Adrenal gland (tissue), 12 donors: ENCODE measurements around the gene UST. TPM values are rescaled to one million over a fixed set of nuclear protein-coding genes. Genes with fewer than 3 reads are reported as not detected.

Experiments
- DNase-seq, 7 donors: peaks; one replicate each; pipeline ENCODE4 v3.0.0-alpha.2; 2019 to 2020
- H3K27ac ChIP-seq, 5 donors: fragments of 200-600 bp; sonication (generic) in 4 of 5; 1 replicate in 3 of 5; 2 replicates in 2 of 5; pipeline versions ENCODE4 v1.5.1 to v1.8.0; 2016 to 2020; ENCODE audit warnings: mild to moderate bottlenecking in 1 of 5
- H3K27me3 ChIP-seq: fragments of 200-600 bp; 2 replicates; pipeline ENCODE4 v1.8.0; 2021
- H3K36me3 ChIP-seq, 2 donors: fragments of 200-600 bp; replicated peaks in 1 of 2; 1 replicate in 1 of 2; 2 replicates in 1 of 2; pipeline versions ENCODE4 v1.5.1 to v1.8.0; 2018 to 2022
- H3K4me1 ChIP-seq, 2 donors: fragments of 200-600 bp; replicated peaks in 1 of 2; 1 replicate in 1 of 2; 2 replicates in 1 of 2; pipeline versions ENCODE4 v1.5.1 to v1.8.0; 2018 to 2021
- H3K4me3 ChIP-seq, 4 donors: fragments of 200-600 bp; sonication (generic) in 3 of 4; one replicate each; pipeline ENCODE4 v1.5.1; 2016 to 2018
- H3K9me3 ChIP-seq, 3 donors: fragments of 200-600 bp; sonication (generic) in 1 of 3; replicated peaks in 1 of 3; 1 replicate in 2 of 3; 2 replicates in 1 of 3; pipeline versions ENCODE4 v1.5.1 to v1.8.0; 2016 to 2021
- POLR2A ChIP-seq, 2 donors: fragments of 450-650 bp; IDR thresholded peaks; one replicate each; pipeline ENCODE4 v1.6.1; 2017; ENCODE audit warnings: antibody characterized with exemption in 2 of 2, mild to moderate bottlenecking in 2 of 2, moderate library complexity in 1 of 2
- WGBS, 4 donors: extraction: QIAGEN DNeasy Blood & Tissue Kit in 2 of 4; methylation state at CpG; one replicate each; pipeline versions ENCODE4 v1.1.5 to v1.1.7; 2013 to 2017; 5-methylcytosine and 5-hydroxymethylcytosine counted together
- intact Hi-C, 2 donors: fragments of 100-400 bp; cut with DNase I; formaldehyde crosslinking; loops; one replicate each; pipeline versions ENCODE4 v1.14.1 to v1.15.0; 2022 to 2023
- polyA plus RNA-seq, 3 donors: library from polyadenylated mRNA; stranded (reverse); fragments of 200-250 nt in 2 of 3; fragments of 350-450 nt in 1 of 3; fragmentation: Illumina TruSeq in 1 of 3; extraction: RNeasy Lipid Tissue Mini Kit (QIAGEN cat#74804) in 1 of 3; gene quantifications; one replicate each; pipeline ENCODE4 v1.2.3, GENCODE V29; 2013 to 2014
- total RNA-seq, 9 donors: library from RNA; depleted of rRNA in 4 of 9; stranded (reverse); fragments of >200 nt in 4 of 9; fragments of 120-200 nt in 1 of 9; fragmentation: NEBNext Ultra II Directional in 1 of 9; extraction: Animal tissue kit (Norgen Biotek cat#: 25700) in 1 of 9; gene quantifications; one replicate each; pipeline versions ENCODE4 v1.1.0 to v1.2.4, GENCODE V29; 2013 to 2023
- TF ChIP-seq, protein P1 (sequence below), 6 experiments: fragments of 450-650 bp in 4 of 6; fragments of 200-600 bp in 2 of 6; sonication (generic) in 1 of 6; IDR thresholded peaks; 1 replicate in 5 of 6; 2 replicates in 1 of 6; pipeline versions ENCODE4 v1.5.1 to v1.8.0; 2016 to 2021; ENCODE audit warnings: antibody characterized with exemption in 6 of 6, mild to moderate bottlenecking in 2 of 6, moderate library complexity in 1 of 6
- donor health status: healthy with polysubstance abuse.
- donor health status: Bipolar disorder and iron deficiency.
- donor health status: DM: yes; HTN: yes; CAD: no.
- donor health status: DM: no; HTN: no; CAD: no.
- donor health status: DM: no; HTN: no; CAD: no.
- donor health status: DM: yes; HTN: yes; CAD: no.

UST gene
- total and polyA plus RNA-seq, 12 donors: 5.9 to 37.4 (median 18.3) TPM

DNA sequence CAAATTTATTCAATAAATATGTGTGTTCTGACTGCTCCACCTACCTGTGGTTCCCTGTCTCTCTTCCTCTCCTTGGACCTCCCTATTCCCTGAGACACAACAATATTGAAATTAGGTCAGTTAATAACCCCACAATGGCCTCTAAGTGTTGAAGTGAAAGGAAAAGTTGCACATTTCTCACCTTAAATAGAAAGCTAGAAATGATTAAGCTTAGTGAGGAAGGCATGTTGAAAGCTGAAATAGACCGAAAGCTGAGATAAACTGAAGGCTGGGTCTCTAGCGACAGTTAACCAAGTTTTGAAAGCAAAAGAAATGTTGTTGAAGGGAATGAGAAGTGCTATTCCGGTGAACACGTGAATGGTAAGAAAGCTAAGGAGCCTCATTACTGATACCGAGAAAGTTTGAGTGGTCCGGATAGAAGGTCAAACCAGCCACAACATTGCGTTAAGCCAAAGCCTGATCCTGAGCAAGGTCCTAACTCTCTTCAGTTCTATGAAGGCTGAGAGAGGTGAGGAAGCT, 34.1 kb downstream of the UST start:
- Histone ChIP-seq H3K9me3 (no peaks in the 10 kb centered on the region), H3K27ac (no peak overlapping the region), H3K27me3 (no peaks in the 10 kb centered on the region), H3K4me1 (peaks cover 2 to 13% of the 10 kb centered on the region in 2 donors), H3K36me3 (no peaks in the 10 kb centered on the region), H3K4me3 (no peak overlapping the region)
- TF ChIP-seq, protein P1, sequence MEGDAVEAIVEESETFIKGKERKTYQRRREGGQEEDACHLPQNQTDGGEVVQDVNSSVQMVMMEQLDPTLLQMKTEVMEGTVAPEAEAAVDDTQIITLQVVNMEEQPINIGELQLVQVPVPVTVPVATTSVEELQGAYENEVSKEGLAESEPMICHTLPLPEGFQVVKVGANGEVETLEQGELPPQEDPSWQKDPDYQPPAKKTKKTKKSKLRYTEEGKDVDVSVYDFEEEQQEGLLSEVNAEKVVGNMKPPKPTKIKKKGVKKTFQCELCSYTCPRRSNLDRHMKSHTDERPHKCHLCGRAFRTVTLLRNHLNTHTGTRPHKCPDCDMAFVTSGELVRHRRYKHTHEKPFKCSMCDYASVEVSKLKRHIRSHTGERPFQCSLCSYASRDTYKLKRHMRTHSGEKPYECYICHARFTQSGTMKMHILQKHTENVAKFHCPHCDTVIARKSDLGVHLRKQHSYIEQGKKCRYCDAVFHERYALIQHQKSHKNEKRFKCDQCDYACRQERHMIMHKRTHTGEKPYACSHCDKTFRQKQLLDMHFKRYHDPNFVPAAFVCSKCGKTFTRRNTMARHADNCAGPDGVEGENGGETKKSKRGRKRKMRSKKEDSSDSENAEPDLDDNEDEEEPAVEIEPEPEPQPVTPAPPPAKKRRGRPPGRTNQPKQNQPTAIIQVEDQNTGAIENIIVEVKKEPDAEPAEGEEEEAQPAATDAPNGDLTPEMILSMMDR (IDR thresholded peaks at IDR 0.05): no peak
- no peak for TF ChIP-seq POLR2A (IDR thresholded peaks at IDR 0.05)
- intact Hi-C loops: no loop called here
- WGBS, 4 donors: 76 to 79% (median 76%) methylated on average over 7 of the region's 7 CpGs
- DNase-seq: no peak

DNA sequence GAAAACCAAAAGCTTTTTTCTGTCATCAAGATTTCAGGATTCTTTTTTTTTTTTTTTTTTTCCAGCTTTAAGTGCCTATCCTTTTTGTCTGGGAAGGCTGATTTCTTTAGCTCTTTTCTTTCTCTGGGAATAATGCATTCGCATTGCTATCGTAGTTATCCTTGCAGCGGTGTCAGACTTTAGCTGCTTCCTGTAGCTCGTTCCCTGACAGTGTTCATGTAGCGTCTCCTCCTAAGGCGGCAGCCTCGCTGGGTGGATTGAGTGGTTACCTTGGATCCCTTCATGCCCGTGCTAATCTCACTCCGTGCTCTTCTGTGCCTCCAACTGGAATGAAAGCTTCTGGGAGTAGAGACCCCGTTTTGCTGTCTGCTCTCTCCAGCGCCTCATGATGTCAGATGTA, 43.1 kb downstream of the UST start:
- WGBS, 4 donors: 91 to 94% (median 92%) methylated on average over 11 of the region's 11 CpGs
- Histone ChIP-seq H3K4me3 (no peak overlapping the region), H3K9me3 (no peaks in the 10 kb centered on the region), H3K36me3 (no peaks in the 10 kb centered on the region), H3K4me1 (no peaks in the 10 kb centered on the region), H3K27ac (no peak overlapping the region), H3K27me3 (no peaks in the 10 kb centered on the region)
- intact Hi-C loops: no loop called here
- no peak for DNase-seq
- TF ChIP-seq, protein P1 (IDR thresholded peaks at IDR 0.05): no peak
- no peak for TF ChIP-seq POLR2A (IDR thresholded peaks at IDR 0.05)

DNA sequence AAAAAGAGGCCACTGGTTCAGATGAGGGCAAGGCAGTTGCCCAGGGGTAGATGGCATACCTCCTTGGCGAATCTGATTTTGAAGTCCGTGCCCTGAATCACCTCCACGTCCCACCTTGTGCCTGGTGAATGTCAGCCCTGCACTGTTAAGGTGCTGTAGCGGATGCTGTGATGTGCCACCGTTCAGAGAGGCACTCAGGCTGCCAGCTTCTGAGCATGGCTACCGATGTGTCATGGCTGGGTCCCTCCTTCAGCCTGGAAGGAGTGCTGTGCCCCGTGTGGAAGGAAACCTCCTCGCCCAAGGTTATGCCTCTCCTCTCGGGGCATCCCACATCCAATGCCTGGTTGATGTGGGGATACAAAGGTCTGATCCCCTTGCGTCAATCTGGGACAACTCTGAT, 43.6 kb downstream of the UST start:
- no peak overlapping the region for H3K4me3 ChIP-seq
- H3K27me3 ChIP-seq: no peaks in the 10 kb centered on the region
- no peaks in the 10 kb centered on the region for H3K36me3 ChIP-seq
- no peak for TF ChIP-seq POLR2A (IDR thresholded peaks at IDR 0.05)
- TF ChIP-seq, protein P1 (IDR thresholded peaks at IDR 0.05): no peak
- H3K27ac ChIP-seq: no peak overlapping the region
- 81 to 94% (median 89%) methylated on average over 5 to 10 of the region's 10 CpGs for WGBS, 4 donors
- intact Hi-C loops: no loop called here
- no peak for DNase-seq
- H3K9me3 ChIP-seq: no peaks in the 10 kb centered on the region
- H3K4me1 ChIP-seq: no peaks in the 10 kb centered on the region

DNA sequence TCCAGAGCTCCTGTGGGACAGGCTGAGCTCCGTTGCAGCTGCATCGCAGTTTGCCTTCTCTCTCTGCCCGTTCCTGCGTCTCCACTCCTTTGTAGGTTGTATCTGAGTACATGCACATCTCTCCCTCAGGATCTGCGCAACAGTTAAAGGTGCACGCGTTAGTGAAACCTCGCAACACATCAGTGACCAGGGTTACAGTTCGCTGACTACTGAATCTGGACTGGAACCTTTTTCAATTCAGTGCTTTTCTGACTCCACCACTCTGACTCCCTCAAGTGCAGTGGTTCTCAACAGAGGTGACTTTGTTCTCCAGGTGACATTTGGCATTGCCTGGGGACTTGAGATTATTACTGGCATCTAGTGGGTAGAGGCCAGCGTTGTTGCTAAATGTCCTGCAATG, 44.0 kb downstream of the UST start:
- H3K36me3 ChIP-seq: no peaks in the 10 kb centered on the region
- intact Hi-C loops: no loop called here
- TF ChIP-seq, protein P1 (IDR thresholded peaks at IDR 0.05): no peak
- TF ChIP-seq POLR2A (IDR thresholded peaks at IDR 0.05): no peak
- H3K4me3 ChIP-seq: no peak overlapping the region
- H3K27ac ChIP-seq: no peak overlapping the region
- no peaks in the 10 kb centered on the region for H3K9me3 ChIP-seq
- no peaks in the 10 kb centered on the region for H3K27me3 ChIP-seq
- DNase-seq: no peak
- no peaks in the 10 kb centered on the region for H3K4me1 ChIP-seq
- 94 to 97% (median 96%) methylated on average over 10 of the region's 10 CpGs for WGBS, 4 donors
